Left lobe of liver (tissue), 2 donors: ENCODE data around the gene SIK3. TPM values are rescaled to one million over a fixed set of nuclear protein-coding genes. Genes with fewer than 3 reads are reported as not detected.
A peak's percentile ranks its signal among the peaks of the same experiment; 100 is the strongest.

Experiments
- ATAC-seq: fragments of 200-7000 bp; cut with Tn5 transposase; one replicate; pipeline ENCODE4 v1.9.1; 2020; ENCODE audit warnings: mild to moderate bottlenecking, moderate library complexity
- DNase-seq: peaks from one replicate; pipeline ENCODE4 v3.0.0-alpha.2; 2020; ENCODE audit warnings: low spot score
- total RNA-seq: library from RNA; stranded (reverse); gene quantifications from one replicate; pipeline ENCODE4 v1.2.1, GENCODE V29; 2021
- donor health status: DM: no; HTN: no; CAD: no; lungs with moderate emphysema.
- donor health status: DM: no; HTN: yes; CAD: no.

The SIK3 gene
- total RNA-seq, 1 donor from 2014 or later: 27.1 TPM

GRCh38 chr11:117081908-117082307 is 16.3 kb downstream of the SIK3 start:
- ATAC-seq: no peak
- DNase-seq: no peak

DNA sequence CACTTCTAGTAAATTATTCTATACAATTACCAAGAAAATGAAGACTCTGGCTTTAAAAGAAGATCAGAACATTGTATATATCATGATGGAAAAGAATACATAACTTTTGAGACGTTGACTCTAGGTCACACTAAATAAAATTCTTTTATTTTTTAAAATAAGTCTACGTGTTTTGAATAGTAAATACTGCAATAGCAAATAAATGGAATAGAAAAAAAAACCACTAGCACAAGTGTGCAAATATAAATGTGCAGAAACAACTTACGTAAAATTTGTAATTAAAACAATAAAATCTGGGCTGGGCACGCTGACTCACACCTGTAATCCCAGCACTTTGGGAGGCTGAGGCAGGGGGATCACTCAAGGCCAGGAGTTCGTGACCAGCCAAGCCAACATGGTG is 17.9 kb downstream of the SIK3 start:
- DNase-seq (no peak), ATAC-seq (no peak)

- ATAC-seq (peak; percentile 83), DNase-seq (peak; percentile 67)
Observed at GRCh38 chr11:117076941-117077691, 21.1 kb downstream of the SIK3 start.

DNA sequence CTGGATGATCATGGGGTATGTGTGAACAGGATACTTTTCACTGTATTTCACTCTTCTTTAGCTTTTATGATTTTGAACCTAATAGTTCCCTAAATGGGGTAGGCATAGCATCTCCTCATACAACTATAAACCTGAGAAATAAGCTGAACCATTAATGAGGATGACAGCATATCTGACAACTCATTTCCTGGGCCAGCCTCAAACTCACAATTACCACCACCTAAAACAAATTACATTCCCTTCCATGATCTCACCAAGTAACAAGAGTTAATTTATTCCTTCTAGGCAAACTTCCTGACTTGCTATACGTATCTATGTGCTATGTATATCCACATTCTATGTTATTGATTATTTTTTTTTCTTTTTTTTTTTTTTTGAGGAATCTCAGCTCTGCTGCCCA is 23.0 kb downstream of the SIK3 start:
- ATAC-seq (no peak), DNase-seq (no peak)

GRCh38 chr11:117074119-117074518 is 24.1 kb downstream of the SIK3 start:
- DNase-seq (no peak), ATAC-seq (no peak)

DNA sequence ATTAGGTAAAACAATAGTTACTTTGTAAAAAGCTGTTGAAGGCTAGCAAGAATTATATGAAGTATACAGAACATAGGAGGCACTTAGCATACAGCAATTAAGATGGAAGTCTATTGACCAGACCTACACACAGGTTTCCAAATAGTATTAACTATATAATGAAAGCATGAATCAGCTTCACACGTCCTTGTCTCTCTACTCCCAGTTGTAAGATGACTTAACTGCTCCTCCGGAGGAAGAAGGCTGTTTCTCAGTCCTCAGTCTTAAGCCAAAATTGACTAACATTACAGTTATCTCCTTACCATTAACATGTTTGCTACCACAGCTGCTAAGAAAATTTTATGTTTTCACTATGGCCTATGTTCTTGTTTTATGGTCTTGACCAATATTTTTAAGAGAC is 24.7 kb downstream of the SIK3 start:
- DNase-seq: no peak
- ATAC-seq: no peak

GRCh38 chr11:117072517-117073461 is 25.4 kb downstream of the SIK3 start:
- ATAC-seq (peak; percentile 54), DNase-seq (no peak)

DNA sequence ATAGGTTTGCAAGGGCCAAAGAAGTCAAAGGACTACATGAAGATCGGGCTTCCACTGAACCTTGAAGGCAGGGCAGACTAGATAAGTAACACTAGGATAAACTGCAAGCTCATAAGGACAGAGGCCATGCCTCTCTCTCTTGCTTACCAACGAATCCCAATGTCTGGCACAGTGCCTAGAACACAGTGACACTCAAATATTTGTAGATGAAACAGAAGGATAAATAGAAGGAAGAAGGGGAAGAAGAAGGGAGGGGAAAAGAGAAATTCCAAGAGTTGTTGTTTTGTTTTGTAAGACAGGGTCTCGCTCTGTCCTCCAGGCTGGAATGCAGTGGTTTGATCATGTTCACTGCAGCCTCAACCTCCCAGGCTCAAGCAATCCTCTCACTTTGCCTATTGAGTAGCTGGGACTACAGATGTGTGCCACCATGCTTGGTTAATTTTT is 26.9 kb downstream of the SIK3 start:
- peak; percentile 81 for ATAC-seq
- DNase-seq: peak; percentile 85

DNA sequence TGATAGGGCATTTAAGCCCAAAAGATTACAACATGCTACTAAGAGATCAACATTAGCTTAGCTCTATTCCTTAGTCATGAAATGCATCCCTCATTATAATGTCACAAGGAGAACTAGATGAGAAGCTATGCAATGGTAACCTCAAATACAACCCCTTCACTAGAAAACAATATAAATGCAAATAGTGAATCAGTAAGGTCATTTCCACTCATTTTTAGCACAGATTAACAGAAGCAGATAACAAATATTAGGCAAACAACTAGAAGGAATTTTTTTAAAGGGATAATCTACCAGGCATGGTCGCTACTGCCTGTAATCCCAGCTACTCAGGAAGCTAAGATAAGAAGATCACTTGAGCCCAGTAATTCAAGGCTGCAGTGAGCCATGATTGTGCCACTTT is 28.2 kb downstream of the SIK3 start:
- no peak for ATAC-seq
- DNase-seq: no peak

- DNase-seq: no peak
- no peak for ATAC-seq
Observed at GRCh38 chr11:117068303-117068860, 29.8 kb downstream of the SIK3 start.

- no peak for ATAC-seq
- no peak for DNase-seq
Observed at GRCh38 chr11:117066959-117067358, 31.3 kb downstream of the SIK3 start.

DNA sequence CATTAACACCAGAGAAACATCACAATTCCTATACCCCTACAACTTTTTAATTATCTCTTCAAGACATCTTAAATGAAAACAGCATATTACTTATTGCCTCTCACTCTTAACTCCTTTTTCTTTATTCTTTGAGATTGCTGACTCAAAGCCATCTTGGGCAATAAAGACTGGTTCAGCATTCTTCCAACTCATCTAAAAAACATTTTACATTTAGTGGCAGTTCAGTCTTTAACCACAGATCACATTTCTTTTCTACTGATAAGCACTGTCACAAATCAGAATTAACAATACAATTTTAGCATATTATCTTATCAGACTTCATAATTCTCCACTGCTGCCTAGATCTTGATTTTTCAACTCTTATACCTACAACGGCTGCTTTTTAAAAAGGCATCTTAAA is 34.0 kb downstream of the SIK3 start:
- ATAC-seq (no peak), DNase-seq (no peak)

DNA sequence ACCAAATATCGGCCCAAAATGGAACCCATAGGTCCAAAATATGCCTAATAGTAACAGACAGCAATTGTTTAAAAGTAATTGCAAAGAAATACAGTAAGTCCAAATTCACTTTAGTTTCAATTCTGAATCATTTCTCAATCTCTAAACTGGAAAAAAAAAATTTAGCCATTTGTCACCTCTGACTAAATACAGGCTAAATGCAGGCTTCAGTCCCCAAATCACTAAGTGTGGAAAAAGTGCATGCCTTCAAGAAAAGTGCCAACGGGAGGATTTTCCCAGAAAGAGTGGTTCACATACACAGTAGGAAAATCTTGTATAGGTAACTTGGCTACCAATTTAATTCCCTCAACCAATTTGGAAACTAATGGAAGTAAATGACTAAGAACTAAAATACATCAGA is 35.7 kb downstream of the SIK3 start:
- no peak for ATAC-seq
- no peak for DNase-seq

DNA sequence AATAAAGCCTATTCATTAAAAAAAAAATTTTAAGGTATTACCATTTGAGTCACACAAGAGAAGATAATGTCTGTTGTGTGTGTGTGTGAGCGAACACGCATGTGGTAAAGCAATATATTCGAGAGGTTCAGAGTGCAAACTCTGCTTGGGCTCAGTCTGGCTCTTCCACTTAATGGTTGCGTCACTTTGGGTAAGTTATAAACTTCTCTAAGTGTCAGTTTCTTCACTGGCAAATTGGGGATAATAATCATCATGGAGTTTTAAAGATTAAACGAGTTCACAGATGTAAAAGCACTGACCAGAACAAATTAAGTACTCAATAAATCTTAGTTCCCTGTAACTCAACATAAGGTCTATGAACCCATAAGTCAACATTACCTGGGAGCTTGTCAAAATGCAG is 37.0 kb downstream of the SIK3 start:
- DNase-seq: no peak

DNA sequence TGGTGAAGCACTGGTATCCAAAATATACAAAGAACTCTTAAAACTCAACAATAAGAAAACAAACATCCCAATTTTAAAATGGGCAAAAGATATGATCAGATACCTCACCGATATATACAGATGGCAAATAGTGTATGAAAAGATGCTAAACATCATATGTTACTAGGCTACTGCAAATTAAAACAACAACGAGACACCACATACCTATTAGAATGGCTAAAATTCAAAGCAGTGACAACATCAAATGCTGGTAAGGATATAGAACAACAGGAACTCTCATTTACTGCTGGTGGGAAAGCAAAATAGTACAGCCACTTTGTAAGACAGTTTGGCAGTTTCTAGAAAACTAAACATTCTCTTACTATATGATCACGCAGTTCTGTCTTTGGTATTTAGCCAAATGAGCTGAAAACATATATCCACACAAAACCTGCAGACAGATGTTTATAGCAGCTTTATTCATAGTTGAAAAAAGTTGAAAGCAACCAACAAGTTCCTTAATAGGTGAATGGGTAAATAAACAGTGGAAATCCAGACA is 38.5 kb downstream of the SIK3 start:
- no peak for DNase-seq
- ATAC-seq: no peak

More for the DNA sequence above, 37.0 kb downstream of the SIK3 start:
- ATAC-seq: peak; percentile 50

GRCh38 chr11:117058761-117059261 is 39.4 kb downstream of the SIK3 start:
- DNase-seq (no peak), ATAC-seq (no peak)

DNA sequence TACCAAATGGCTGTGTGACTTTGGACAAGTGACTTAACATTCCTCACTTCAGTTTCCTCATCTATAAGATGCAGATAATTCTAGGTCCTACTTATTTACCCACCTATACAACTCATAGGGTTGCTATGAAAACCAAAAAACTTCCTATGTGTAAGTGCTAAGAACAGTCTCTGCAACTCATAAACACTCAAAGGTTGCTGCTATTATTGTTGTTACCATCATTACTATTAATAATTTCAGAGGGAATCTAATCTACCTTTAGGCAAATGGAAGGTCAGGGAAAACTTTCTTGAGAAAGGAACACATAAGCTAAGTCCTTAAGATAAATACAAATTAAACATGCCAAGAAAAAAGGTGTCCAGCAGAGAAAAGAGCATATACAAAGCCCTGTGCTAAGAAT is 40.5 kb downstream of the SIK3 start:
- ATAC-seq (no peak), DNase-seq (no peak)

- ATAC-seq: no peak
Observed at GRCh38 chr11:117057317-117057716, 40.9 kb downstream of the SIK3 start.

DNA sequence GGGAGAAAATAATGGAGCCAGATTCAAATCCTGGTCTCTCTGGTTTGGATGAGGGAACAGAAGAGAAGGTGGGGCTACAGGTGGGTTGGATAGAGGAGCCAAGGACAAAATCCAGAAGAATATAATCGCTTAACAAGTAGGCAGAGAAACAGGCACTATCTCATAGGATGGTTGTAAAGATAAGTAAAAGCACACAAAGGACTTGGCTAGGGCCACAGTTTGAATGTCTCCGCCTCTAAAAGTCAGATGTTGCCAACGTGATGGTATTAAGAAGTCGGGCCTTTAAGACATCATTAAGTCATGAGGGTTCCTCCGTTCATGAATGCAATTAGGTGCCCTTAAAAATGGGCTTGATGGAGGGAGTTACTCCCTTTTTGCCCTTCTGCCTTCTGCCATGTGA is 42.8 kb downstream of the SIK3 start:
- DNase-seq: no peak
- ATAC-seq: no peak

More at GRCh38 chr11:117057317-117057716, 40.9 kb downstream of the SIK3 start:
- DNase-seq: no peak

DNA sequence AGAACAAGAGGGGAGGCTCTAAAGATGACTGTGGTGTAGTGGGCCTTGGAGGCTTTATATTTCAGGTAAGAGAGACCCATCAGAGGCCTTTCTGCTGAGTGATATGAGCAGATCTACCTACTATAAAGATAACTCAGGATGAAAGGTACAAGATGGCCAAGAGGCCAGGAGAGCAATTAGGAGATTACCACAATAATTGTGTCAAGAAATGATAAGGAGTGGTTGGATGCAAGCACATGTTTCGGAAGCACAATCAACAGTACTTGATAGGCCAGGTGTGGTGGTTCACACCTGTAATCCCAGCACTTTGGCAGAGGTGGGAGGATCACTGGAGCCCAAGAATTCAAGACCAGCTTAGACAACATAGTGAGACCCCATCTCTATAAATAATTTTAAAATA is 43.8 kb downstream of the SIK3 start:
- DNase-seq: no peak
- ATAC-seq: no peak
